Body of pancreas (tissue), 4 donors: Measurements from ENCODE around the gene IL3.

Source experiments
- POLR2A ChIP-seq, 3 donors: fragments of 450-650 bp; IDR thresholded peaks; one replicate each; pipeline ENCODE4 v1.6.1; 2016; ENCODE audit warnings: antibody characterized with exemption in 3 of 3, mild to moderate bottlenecking in 2 of 3
- TF ChIP-seq, protein P1 (sequence below), 7 experiments: fragments of 450-650 bp in 4 of 7; fragments of 200-600 bp in 3 of 7; sonication (generic) in 3 of 7; IDR thresholded peaks; one replicate each; pipeline ENCODE4 v1.5.1; 2016 to 2019; ENCODE audit warnings: antibody characterized with exemption in 7 of 7

GRCh38 chr5:132076202-132076830, 15.9 kb downstream of the IL3 start:
- TF ChIP-seq, protein P1, sequence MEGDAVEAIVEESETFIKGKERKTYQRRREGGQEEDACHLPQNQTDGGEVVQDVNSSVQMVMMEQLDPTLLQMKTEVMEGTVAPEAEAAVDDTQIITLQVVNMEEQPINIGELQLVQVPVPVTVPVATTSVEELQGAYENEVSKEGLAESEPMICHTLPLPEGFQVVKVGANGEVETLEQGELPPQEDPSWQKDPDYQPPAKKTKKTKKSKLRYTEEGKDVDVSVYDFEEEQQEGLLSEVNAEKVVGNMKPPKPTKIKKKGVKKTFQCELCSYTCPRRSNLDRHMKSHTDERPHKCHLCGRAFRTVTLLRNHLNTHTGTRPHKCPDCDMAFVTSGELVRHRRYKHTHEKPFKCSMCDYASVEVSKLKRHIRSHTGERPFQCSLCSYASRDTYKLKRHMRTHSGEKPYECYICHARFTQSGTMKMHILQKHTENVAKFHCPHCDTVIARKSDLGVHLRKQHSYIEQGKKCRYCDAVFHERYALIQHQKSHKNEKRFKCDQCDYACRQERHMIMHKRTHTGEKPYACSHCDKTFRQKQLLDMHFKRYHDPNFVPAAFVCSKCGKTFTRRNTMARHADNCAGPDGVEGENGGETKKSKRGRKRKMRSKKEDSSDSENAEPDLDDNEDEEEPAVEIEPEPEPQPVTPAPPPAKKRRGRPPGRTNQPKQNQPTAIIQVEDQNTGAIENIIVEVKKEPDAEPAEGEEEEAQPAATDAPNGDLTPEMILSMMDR (IDR thresholded peaks at IDR 0.05) = no peak
- TF ChIP-seq POLR2A (IDR thresholded peaks at IDR 0.05) = no peak
